Islet precursor cell (in vitro differentiated cells): ENCODE results near the gene SPANXC.
"Not testable (repeated sequence)": the region's sequence is repeated elsewhere in the genome, so short reads cannot be mapped to it uniquely, and the experiment has no call there.

Experiments used
- DNase-seq: peaks from one replicate; pipeline ENCODE4 v3.0.0-alpha.2; 2018

The SPANXC gene, protein sequence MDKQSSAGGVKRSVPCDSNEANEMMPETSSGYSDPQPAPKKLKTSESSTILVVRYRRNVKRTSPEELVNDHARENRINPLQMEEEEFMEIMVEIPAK

DNA sequence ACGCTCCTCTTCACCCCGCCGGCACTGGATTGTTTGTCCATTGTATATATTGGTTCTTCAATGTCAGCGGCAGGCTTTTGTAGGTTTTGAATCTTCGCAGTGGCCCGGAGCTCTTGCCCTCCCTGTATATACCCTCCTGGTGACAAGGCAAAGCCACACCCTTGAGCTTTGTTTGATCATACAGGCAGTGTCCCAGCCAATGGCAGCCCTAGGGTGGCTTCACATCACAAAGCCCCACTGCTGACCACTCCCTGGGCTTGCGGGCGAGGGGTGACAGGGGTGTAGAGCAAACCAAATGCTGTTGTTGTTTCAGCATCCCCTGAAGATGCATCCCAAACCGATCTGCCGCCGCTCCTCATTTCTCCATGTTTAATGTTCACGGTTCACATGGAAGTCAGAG is at the start of gene SPANXC:
Gene SPANXC (minus strand): TSS at position 101 of the 400 bp plus-strand sequence. CDS start 60 bp downstream, at position 41.
- not testable (repeated sequence) for DNase-seq

DNA sequence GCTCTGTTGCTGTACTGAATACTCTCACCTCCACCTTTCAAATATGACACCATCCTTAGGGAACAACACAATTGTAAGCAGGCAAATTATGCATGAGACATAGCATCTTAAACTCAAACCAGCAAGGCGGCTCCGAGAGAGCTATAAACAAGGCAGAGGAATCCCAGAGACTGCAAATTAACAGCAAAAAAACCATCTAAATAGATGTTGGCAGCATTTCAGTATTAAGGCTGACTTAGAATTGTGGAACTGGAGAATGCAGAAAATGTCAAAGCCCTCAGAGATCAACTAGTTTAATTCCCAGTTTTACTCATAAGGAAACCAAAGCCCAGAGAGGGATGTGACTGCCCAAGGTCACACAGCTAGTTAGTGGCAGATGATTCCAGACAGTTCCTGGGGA is 37.2 kb upstream of the SPANXC start:
- no peak for DNase-seq

DNA sequence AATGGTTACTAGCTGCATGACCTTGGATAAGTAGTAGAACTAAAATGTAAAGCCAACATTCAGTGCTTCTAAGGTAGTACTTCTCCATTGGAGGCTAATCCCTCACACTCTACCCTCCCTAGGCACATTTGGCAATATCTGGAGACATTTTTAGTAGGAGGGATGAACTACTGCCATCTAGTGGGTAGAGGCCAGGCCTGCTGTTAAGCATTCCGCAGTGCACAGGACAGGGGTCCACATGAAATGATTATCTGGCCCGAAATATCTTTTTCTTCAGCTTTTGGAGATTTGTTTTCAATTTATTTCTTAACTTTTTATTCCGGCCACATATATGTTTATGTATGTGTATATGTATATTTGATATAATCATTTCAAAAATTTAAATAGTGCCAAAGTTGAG is 36.0 kb upstream of the SPANXC start:
- no peak for DNase-seq

DNA sequence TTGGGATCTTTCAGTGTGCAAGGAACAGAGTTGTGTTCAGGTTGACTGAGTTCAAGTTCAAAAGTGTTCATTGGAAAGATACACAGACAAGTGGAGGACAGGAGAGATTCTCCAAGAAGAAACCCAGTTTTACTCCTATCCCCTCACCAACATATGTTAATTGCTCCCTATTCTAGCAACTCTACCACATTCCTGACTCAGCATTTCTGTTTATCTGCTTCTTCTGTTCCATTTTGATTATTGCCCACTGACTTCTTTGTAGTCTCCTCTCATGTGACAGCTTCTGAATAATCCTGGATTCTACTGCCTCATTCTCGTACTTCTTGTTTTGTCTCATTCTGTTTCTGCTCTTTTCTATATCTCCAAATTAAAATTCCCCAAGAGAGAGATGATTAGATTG is 15.8 kb upstream of the SPANXC start:
- DNase-seq: no peak

DNA sequence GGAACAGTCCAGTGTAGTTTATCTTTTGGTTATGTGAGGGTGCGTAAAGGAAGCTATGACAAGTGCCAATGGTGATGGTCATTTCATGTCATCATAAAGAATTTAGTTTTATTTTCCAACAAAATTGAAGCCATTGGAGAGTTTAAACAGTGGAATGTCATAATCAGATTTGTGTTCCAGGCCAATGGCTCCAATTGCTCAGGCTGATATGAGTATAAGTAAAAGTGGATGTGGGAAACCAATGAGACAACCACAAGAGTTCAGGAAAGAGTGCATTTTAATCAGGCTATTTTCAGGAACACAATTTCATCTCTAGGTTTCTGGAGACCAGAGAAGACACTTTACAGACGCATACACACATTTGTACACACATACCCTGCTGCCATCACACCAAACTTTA is 20.7 kb downstream of the SPANXC start:
- DNase-seq: no peak

DNA sequence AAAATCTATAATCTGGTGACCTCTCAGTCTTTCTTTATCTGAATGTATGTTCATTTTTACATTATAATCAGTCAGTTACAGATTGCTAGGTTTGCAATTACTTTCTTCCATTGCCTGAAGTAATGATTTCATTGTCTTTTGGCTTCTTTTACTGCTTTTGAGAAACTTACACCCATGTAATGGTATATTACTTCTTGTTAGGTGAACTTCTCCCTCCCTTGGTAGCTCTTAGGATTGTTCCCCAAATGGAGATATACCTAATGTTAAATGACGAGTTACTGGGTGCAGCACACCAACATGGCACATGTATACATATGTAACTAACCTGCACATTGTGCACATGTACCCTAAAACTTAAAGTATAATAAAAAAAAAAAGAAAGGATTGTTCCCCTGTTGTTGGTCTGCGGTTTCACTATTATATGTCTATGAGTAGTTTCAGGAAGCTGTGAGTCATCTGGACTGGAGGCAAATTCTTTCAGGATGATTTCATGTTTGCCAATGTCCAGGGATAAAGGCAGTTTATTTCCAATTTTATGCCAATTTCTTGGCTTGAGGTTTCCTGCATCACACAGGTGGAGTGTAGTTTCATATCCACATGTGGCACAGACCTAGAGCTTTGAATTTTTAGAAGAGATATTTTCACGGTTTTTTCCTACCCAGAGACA is 21.8 kb downstream of the SPANXC start:
- no peak for DNase-seq

DNA sequence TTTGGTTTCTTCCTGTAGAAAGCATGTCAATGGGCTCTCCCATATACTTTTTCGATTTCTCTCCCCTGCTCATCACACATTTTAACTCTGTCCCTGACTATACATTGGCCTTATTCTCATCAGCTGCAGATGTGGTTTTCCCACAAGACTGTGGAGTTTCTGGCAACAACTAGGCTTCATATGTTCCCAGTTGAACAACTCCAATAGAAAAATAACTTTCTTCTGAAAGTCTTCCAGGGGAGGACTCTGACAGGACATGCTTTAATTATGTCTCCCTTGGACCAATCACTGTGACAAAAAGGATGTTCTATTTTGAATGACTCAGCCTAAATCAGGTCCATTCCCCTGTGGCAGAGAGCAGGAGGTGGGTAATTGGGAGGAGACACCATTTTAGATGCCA is 28.1 kb downstream of the SPANXC start:
- DNase-seq: no peak

DNA sequence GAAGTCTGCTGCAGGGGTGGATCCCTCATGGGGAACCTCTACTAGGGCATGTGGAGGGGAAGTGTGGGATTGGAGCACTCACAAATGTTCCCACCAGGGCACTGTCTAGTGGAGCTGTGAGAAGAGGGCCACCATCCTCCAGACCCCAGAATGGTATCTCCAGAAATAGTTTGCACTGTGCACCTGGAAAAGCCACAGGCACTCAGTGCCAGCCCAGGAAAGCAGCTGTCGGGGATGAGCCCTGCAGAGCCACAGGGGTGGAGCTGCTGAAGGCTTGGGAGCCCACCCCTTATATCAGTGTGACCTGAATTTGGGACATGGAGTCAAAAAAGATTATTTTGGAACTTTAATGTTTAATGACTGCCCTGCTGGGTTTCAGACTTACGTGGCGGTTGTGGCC is 40.4 kb downstream of the SPANXC start:
- DNase-seq: no peak
